ENCODE measurements around the gene FRAT1.

FRAT1 gene

DNA sequence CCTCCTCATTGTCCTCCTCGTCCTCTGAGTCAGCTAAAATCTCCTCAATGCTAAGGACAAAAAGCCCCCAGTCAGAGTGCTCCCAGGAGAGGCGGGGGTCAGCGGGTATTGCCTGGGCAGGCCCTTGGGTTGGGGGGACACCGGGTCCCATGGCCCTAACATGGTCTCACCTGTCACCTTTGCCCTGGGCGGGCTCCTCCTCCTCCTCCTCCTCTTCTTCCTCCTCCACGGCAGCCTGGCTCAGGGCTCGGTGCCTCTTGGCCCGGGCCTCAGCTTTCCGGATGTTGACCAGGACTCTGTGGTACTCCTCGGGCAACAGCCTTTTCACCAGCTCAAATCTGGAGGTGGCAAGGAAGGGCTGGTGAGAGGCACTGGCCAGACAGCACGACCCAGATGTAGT lies 47.5 kb downstream of the FRAT1 start:
- TF ChIP-seq JUND (IDR thresholded peaks at IDR 0.05; ENCODE audit: low read depth) = no peak
- in situ Hi-C loops (cut with HindIII; ENCODE audit: low pct_unique_long_range_greater_than_20kb, low sequenced_read_pairs) = no loop called here
- DNase-seq (ENCODE audit: low read depth in 1 of 2, low spot score in 1 of 2) = no peak

DNA sequence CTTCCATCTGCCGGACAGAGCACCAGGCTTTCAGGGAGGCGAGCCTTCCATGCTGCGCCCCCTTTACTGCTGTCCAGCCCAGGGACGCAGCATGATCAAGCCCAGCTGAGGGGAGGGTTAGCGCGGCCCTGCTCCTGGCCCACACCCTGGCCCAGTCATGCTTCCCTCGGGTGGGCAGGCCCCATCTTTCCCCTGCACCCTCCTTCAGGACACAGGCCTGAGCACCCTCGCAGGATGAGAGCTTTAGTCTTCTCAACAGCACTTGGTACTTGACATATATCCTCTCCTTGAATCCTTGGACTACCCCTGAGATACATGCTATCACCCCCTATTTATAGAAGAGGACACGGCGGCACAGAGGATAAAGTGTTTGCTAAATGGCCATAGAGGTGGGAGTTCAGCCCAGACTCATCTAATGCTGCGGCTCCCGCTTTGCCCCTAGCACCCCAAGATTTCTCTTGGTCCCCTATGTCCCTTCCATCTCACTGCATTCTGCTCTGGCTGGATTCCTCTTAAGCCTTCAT lies 48.1 kb downstream of the FRAT1 start:
- no peak for DNase-seq (ENCODE audit: low read depth in 1 of 2, low spot score in 1 of 2)
- TF ChIP-seq JUND (IDR thresholded peaks at IDR 0.05; ENCODE audit: low read depth) = no peak
- in situ Hi-C loops (cut with HindIII; ENCODE audit: low pct_unique_long_range_greater_than_20kb, low sequenced_read_pairs) = no loop called here

All from T47D (cell line).